ENCODE data around the gene PRKAG2.

The PRKAG2 gene

DNA sequence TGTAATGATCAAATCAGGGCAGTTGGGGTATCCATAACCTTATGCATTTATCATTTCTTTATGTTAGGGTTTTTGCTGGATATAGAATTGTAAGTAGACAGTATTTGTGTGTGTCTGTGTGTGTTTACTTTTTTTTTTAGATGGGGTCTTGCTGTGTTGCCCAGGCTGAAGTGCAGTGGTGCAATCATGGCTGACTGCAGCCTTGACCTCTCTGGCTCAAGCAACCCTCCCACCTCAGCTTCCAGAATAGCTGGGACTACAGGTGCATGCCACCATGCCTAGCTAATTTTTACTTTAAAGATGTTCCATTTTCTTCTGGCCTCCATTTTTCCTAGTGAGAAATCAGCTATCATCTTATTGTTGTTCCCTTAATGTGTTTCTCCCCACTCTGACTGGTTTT, 347.1 kb downstream of the PRKAG2 start:
- POLR2A ChIA-PET = no interaction called here
- CTCF ChIA-PET = interaction anchor here (0.9 kb wide), 1 partner anchor 10 kb away, joined by 3 read pairs; the partner anchor contains the start of gene RHEB
- no peak for DNase-seq (ENCODE audit: extremely low spot score)
- TF ChIP-seq, protein P1, sequence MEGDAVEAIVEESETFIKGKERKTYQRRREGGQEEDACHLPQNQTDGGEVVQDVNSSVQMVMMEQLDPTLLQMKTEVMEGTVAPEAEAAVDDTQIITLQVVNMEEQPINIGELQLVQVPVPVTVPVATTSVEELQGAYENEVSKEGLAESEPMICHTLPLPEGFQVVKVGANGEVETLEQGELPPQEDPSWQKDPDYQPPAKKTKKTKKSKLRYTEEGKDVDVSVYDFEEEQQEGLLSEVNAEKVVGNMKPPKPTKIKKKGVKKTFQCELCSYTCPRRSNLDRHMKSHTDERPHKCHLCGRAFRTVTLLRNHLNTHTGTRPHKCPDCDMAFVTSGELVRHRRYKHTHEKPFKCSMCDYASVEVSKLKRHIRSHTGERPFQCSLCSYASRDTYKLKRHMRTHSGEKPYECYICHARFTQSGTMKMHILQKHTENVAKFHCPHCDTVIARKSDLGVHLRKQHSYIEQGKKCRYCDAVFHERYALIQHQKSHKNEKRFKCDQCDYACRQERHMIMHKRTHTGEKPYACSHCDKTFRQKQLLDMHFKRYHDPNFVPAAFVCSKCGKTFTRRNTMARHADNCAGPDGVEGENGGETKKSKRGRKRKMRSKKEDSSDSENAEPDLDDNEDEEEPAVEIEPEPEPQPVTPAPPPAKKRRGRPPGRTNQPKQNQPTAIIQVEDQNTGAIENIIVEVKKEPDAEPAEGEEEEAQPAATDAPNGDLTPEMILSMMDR (IDR thresholded peaks at IDR 0.05; ENCODE audit: control extremely low read depth, extremely low read depth, low read depth, missing control alignments) = no peak

DNA sequence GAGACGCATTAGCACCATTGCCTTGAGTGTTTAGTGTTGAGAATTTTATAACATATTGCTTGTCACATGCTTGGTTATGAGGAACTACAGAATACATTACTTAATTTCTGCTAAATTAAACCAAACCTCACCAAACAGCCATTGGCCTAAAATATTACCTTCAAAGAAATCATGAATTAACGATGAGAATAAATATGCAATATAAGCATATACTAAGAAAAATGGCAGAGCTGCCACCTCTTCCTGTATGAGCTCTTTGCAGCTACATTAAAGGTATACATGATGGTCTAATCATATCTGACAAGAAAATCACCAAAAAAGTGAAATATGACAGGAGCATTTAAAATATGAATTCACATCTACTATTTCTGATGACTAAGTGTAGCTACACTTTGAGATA, 352.1 kb downstream of the PRKAG2 start:
- POLR2A ChIA-PET = no interaction called here
- CTCF ChIA-PET = interaction anchor here (0.6 to 1.4 kb wide), 3 partner anchors 11 to 257 kb away, joined by 3 to 4 read pairs (median 3); no protein-coding TSS in a partner anchor
- TF ChIP-seq, protein P1 (IDR thresholded peaks at IDR 0.05; ENCODE audit: control extremely low read depth, extremely low read depth, low read depth, missing control alignments) = no peak
- no peak for DNase-seq (ENCODE audit: extremely low spot score)

DNA sequence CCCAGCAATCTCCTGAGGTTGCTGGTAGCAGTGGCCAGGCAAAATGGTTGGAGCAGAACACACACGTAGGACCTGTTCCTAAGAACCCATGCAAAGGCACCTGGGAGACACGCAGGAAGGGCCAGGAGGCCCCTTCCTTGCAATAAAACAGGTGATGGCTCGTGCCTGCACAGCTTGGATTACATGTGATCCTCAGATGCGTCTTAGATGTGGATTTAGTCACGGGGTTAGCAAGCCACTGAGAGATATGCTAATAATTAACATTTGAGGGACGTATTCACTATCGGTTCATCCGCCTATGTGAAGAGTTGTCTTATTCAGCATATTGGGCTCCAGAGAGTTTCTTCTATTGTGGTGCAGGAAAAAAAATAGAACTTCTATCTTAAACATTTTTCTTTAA, 352.6 kb downstream of the PRKAG2 start:
- POLR2A ChIA-PET = no interaction called here
- CTCF ChIA-PET = interaction anchor here (0.6 to 1.4 kb wide), 3 partner anchors 11 to 258 kb away, joined by 3 to 4 read pairs (median 3); no protein-coding TSS in a partner anchor

DNA sequence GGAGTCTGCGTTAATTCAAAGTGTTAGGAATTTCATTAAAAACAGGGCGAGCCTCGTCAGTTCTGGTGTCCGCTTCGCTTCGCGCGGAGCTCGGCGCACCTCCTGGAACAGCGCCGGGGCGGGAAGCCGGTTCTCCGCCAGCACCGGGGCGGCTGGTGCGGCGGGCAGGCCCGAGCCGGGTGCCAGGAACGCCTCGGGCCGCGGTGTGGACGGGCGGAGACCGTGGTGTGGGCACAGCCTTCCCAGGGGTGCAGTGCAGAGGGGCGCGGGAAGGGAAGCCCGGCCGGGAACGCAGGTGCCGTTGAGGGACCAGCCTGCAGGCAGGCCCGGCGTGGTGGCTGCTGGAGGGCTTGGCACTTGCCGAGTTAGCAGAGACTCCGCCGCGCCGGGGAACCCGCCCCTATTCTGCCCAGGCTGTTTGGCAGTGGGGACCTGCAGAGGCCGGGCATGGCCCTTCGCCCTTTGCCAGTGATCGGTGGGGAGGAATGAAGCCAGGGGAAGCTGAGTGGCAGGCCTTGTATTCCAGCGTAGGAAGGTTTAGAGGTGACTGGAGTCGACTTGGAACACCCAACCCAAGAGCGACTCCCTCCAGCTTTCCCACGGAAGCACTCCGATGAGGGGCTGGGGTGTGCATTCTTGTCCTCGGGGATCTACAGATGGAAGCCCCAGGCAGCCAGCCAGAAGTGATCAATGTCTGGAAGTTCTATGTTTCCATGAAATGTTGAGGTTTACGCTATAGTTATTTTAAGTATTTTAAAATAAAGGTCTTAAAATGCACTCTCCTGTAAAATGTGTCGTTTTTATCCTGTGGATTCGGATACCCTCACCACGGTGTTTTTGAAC, 356.3 kb downstream of the PRKAG2 start:
- no peak for DNase-seq (ENCODE audit: extremely low spot score)

More for the DNA sequence above, 352.6 kb downstream of the PRKAG2 start:
- DNase-seq (ENCODE audit: extremely low spot score) = no peak
- TF ChIP-seq, protein P1 (IDR thresholded peaks at IDR 0.05; ENCODE audit: control extremely low read depth, extremely low read depth, low read depth, missing control alignments) = no peak

DNA sequence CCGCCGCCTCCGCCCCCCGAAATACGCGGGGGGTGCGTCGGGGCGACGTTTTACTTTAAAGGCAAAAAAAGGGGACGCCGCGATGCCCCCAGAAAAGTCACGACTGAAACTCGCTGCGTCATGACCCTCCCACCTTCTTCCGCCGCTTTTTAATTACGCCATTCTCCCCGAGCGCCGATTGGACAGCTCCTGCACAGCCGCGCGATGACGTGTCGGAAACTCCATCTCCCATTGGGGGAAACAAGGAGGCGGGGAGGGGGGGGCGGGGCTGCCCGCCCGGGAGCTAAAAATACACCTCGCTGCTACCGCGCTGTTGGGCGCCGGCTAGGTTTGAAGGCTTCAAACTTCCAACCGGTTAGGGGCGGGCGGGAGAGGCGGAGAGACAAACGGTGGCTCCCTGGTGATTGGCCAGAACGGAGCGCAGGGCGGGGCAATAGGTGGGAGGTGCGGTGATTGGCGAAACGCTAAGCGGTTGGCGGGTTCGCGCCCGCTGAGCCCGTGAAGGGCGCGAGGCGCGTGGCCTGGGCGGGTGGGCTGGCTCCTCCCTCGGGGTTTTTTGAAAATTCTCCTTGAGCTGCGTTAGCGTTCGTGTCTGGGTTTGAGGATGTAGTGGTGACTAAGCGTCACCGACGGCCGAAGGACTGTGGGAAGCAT, 357.0 kb downstream of the PRKAG2 start, which contains the start of gene RHEB:
Gene RHEB (minus strand): TSS at position 131 of the 654 bp plus-strand sequence. CDS start 384 bp downstream, outside the sequence.
- ChIA-PET POLR2A (interaction anchor here (1.6 kb wide), 1 partner anchor 19 kb away, joined by 5 read pairs; no protein-coding TSS in a partner anchor), CTCF (interaction anchor here (1.0 to 2.2 kb wide), 4 partner anchors 10 to 112 kb away, joined by 3 to 6 read pairs (median 4); no protein-coding TSS in a partner anchor)
- peak; percentile 94 for DNase-seq (ENCODE audit: extremely low spot score)
- TF ChIP-seq, protein P1 (IDR thresholded peaks at IDR 0.05; ENCODE audit: control extremely low read depth, extremely low read depth, low read depth, missing control alignments) = no peak

More for the DNA sequence above, 356.3 kb downstream of the PRKAG2 start:
- ChIA-PET POLR2A (interaction anchor here (1.6 kb wide), 1 partner anchor 18 kb away, joined by 5 read pairs; no protein-coding TSS in a partner anchor), CTCF (interaction anchor here (1.0 to 2.2 kb wide), 4 partner anchors 9 to 111 kb away, joined by 3 to 6 read pairs (median 4); no protein-coding TSS in a partner anchor)
- TF ChIP-seq, protein P1 (IDR thresholded peaks at IDR 0.05; ENCODE audit: control extremely low read depth, extremely low read depth, low read depth, missing control alignments) = no peak
